NCI-H1048 (cell line): ENCODE data around the gene RUNX2.

Experiments
- DNase-seq: peaks from one replicate; lab custom pipeline; 2025; lab: John Stamatoyannopoulos, UW

The RUNX2 gene

DNA sequence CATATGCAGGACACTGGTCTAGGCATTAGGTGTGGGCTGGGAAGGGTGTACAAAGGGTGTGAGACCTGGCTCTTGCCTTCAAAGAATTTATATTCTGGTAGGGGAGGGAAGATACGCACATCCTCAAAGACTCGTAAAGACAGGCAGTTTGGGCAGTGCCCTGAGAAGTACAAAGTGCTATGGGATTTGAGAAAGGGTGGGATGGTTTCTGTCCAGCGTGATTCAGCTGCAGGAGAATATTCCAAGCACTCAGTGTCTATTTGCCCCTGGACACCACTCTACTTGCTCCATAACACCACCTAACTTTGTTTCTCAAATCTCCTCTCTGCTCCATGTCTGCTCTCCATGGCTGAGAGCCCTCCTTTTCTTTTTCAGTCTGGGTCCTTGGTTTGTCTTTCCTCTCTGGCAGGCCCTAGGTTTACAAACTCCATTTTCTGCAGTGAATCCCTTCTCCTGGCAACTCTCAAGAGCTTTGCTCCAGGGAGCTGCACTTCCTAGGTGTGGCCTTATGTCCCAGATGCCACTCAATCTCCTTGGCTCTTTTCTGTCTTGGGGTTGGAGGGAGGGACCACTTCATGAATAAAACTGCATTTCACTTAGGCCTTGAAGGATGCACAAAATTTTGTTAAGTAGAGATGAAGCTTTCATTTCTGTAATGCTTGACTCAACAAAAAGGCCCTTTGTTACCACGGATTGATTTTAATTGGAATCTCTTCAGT is 377.2 kb downstream of the RUNX2 start:
- DNase-seq, result no peak

- no peak for DNase-seq
These were observed 378.2 kb downstream of the RUNX2 start for GRCh38 chr6:45706319-45706718.

GRCh38 chr6:45707176-45707575 is 379.0 kb downstream of the RUNX2 start:
- no peak for DNase-seq

GRCh38 chr6:45709781-45710220 is 381.7 kb downstream of the RUNX2 start:
- no peak for DNase-seq

DNA sequence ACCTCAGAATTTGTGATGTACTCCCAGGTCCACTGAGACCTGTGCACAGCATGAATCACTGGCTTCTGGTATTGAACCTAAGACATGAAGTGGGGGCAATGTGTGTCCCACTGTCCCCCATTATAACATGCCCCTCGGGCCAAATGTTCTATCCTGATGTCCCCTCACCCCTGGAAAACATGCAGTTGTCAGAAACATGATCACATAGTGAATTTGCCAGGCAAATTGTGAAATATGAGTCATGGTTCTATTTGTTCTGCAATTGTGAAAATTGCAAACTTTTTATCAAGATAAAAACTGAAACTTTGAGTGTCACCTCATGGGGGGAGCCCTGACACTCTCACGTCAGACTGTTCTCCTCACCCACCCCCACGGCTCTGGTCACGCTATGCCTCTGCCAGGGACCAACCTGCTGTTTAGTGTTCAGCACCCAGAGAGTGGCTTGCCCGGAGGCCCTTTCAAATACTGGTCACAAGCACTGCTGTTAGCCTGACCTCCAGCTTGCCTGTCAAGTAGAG is 382.2 kb downstream of the RUNX2 start:
- DNase-seq, result no peak

GRCh38 chr6:45712076-45712475 is 383.9 kb downstream of the RUNX2 start:
- no peak for DNase-seq

DNA sequence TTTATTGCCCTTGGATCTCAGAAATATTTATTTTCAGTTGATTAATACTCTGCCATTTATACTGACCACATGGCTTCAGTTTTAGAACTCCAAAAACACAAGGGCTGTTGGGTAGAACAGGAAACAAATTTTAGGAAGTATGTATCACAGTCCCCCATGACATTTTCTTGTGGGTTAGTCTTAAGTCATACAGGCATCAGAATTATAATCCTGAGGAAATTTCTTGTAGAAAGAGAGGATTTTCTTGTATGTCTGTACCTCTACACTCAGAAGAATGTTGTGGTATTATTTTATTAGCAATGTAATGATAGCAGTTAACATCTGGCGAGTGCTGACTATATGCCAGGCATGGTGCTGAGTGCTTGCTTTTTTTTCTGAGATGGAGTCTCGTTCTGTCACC is 384.7 kb downstream of the RUNX2 start:
- no peak for DNase-seq
